Choroid plexus epithelial cell (primary cell): ENCODE measurements around the gene EFNB2.

Experiments used
- DNase-seq: peaks from one replicate; pipeline ENCODE4 v3.0.0-alpha.2; 2010; ENCODE audit warnings: low read depth
- H3K4me3 ChIP-seq: 2 replicates; pipeline ENCODE4 v1.5.1; 2011; ENCODE audit warnings: low read depth, mild to moderate bottlenecking, control low read depth, low read length, moderate library complexity
- CTCF ChIP-seq: conservative IDR thresholded peaks from 2 replicates; pipeline ENCODE4 v1.5.1; 2011; ENCODE audit warnings: low read depth, mild to moderate bottlenecking, control low read depth, inconsistent platforms, low read length, moderate library complexity

The EFNB2 gene

GRCh38 chr13:106550570-106551135 is 15.2 kb upstream of the EFNB2 start:
- no peak for DNase-seq
- TF ChIP-seq CTCF: no peak
- no peak overlapping the region for H3K4me3 ChIP-seq

GRCh38 chr13:106548064-106548696 is 12.7 kb upstream of the EFNB2 start:
- peak; percentile 68 for DNase-seq
- TF ChIP-seq CTCF: no peak
- no peak overlapping the region for H3K4me3 ChIP-seq

- DNase-seq: no peak
- TF ChIP-seq CTCF: no peak
- no peak overlapping the region for H3K4me3 ChIP-seq
Observed at GRCh38 chr13:106541826-106542225, 6.4 kb upstream of the EFNB2 start.

GRCh38 chr13:106540613-106541012 is 5.2 kb upstream of the EFNB2 start:
- DNase-seq: no peak
- H3K4me3 ChIP-seq: no peak overlapping the region
- no peak for TF ChIP-seq CTCF

- DNase-seq: no peak
- no peak for TF ChIP-seq CTCF
- H3K4me3 ChIP-seq: no peak overlapping the region
Observed at GRCh38 chr13:106537521-106537920, 2.1 kb upstream of the EFNB2 start.

- peak overlapping the region; percentile 87 for H3K4me3 ChIP-seq
- peak; percentile 94 for DNase-seq
- peak; percentile 98 for TF ChIP-seq CTCF
Observed at GRCh38 chr13:106536244-106537034, 977 bp upstream of the EFNB2 start.
